ENCODE results near the gene DAD1. TPM values are rescaled to one million over a fixed set of nuclear protein-coding genes. Genes with fewer than 3 reads are reported as not detected.

DAD1 gene
- polyA plus RNA-seq, 4 donors = 147 to 313 (median 225) TPM

- WGBS, 3 donors = 1% methylated on average over 49 of the region's 49 CpGs
- FAIRE-seq = no peak
These were observed 9.3 kb upstream of the DAD1 start, which contains the start of gene ABHD4 for GRCh38 chr14:22598099-22598895. Gene ABHD4, plus strand, starts transcription at chr14:22598300. Its CDS starts 7 bp downstream, at chr14:22598307.

GRCh38 chr14:22597771-22598098, 8.7 kb upstream of the DAD1 start:
- H3K4me1 ChIP-seq (ENCODE audit: control insufficient read depth in 3 of 3, insufficient read depth in 2 of 3, low read depth in 1 of 3, low read length in 2 of 3) = peaks cover 1 to 12% (median 4%) of the 10 kb centered on the region in 3 donors
- no peaks in the 10 kb centered on the region for H3K9me3 ChIP-seq (ENCODE audit: control insufficient read depth in 2 of 2, insufficient read depth in 1 of 2, low read depth in 1 of 2, low read length in 1 of 2)
- WGBS, 3 donors = 3 to 10% (median 6%) methylated on average over 9 of the region's 9 CpGs
- H3K4me3 ChIP-seq (ENCODE audit: low read depth in 1 of 3, low read length in 3 of 3) = peak overlapping the region; percentile 64 to 98 (median 77)
- H3K36me3 ChIP-seq (ENCODE audit: control insufficient read depth in 3 of 3, insufficient read depth in 2 of 3, low read depth in 1 of 3, low read length in 3 of 3) = peaks cover 0 to 13% (median 8%) of the 10 kb centered on the region in 3 donors
- peak in 1 of 2 donors; percentile 18 for DNase-seq
- H3K27me3 ChIP-seq (ENCODE audit: control insufficient read depth in 3 of 3, insufficient read depth in 3 of 3, low read length in 3 of 3) = no peaks in the 10 kb centered on the region
- peak overlapping the region; percentile 22 to 99 (median 82) for H3K27ac ChIP-seq (ENCODE audit: low read depth in 1 of 3, low read length in 2 of 3)
- FAIRE-seq = no peak

More at GRCh38 chr14:22598099-22598895, 9.3 kb upstream of the DAD1 start, which contains the start of gene ABHD4:
- Histone ChIP-seq H3K27ac (ENCODE audit: low read depth in 1 of 3, low read length in 2 of 3) (peak within 1 kb of the TSS; percentile 82 to 99 (median 84)), H3K4me3 (ENCODE audit: low read depth in 1 of 3, low read length in 3 of 3) (peak within 1 kb of the TSS; percentile 64 to 98 (median 77)), H3K36me3 (ENCODE audit: control insufficient read depth in 3 of 3, insufficient read depth in 2 of 3, low read depth in 1 of 3, low read length in 3 of 3) (peaks cover 0 to 17% (median 8%) of the 10 kb centered on the region in 3 donors), H3K9me3 (ENCODE audit: control insufficient read depth in 2 of 2, insufficient read depth in 1 of 2, low read depth in 1 of 2, low read length in 1 of 2) (no peaks in the 10 kb centered on the region), H3K27me3 (ENCODE audit: control insufficient read depth in 3 of 3, insufficient read depth in 3 of 3, low read length in 3 of 3) (no peaks in the 10 kb centered on the region), H3K4me1 (ENCODE audit: control insufficient read depth in 3 of 3, insufficient read depth in 2 of 3, low read depth in 1 of 3, low read length in 2 of 3) (peaks cover 1 to 12% (median 4%) of the 10 kb centered on the region in 3 donors)
- peak; percentile 82 to 93 for DNase-seq

GRCh38 chr14:22597265-22597664, 8.2 kb upstream of the DAD1 start:
- H3K4me1 ChIP-seq (ENCODE audit: control insufficient read depth in 3 of 3, insufficient read depth in 2 of 3, low read depth in 1 of 3, low read length in 2 of 3) = peaks cover 1 to 12% (median 4%) of the 10 kb centered on the region in 3 donors
- no peak overlapping the region for H3K27ac ChIP-seq (ENCODE audit: low read depth in 1 of 3, low read length in 2 of 3)
- FAIRE-seq (no peak), DNase-seq (no peak)
- peaks cover 0 to 10% (median 8%) of the 10 kb centered on the region in 3 donors for H3K36me3 ChIP-seq (ENCODE audit: control insufficient read depth in 3 of 3, insufficient read depth in 2 of 3, low read depth in 1 of 3, low read length in 3 of 3)
- H3K27me3 ChIP-seq (ENCODE audit: control insufficient read depth in 3 of 3, insufficient read depth in 3 of 3, low read length in 3 of 3) = no peaks in the 10 kb centered on the region
- WGBS, 3 donors = 78 to 89% (median 79%) methylated on average over 6 of the region's 6 CpGs
- H3K9me3 ChIP-seq (ENCODE audit: control insufficient read depth in 2 of 2, insufficient read depth in 1 of 2, low read depth in 1 of 2, low read length in 1 of 2) = no peaks in the 10 kb centered on the region
- no peak overlapping the region for H3K4me3 ChIP-seq (ENCODE audit: low read depth in 1 of 3, low read length in 3 of 3)

- no peak overlapping the region for H3K27ac ChIP-seq (ENCODE audit: low read depth in 1 of 3, low read length in 2 of 3)
- no peaks in the 10 kb centered on the region for H3K9me3 ChIP-seq (ENCODE audit: control insufficient read depth in 2 of 2, insufficient read depth in 1 of 2, low read depth in 1 of 2, low read length in 1 of 2)
- FAIRE-seq (no peak), DNase-seq (no peak)
- H3K4me1 ChIP-seq (ENCODE audit: control insufficient read depth in 3 of 3, insufficient read depth in 2 of 3, low read depth in 1 of 3, low read length in 2 of 3) = peaks cover 1 to 12% (median 4%) of the 10 kb centered on the region in 3 donors
- no peak overlapping the region for H3K4me3 ChIP-seq (ENCODE audit: low read depth in 1 of 3, low read length in 3 of 3)
- no peaks in the 10 kb centered on the region for H3K27me3 ChIP-seq (ENCODE audit: control insufficient read depth in 3 of 3, insufficient read depth in 3 of 3, low read length in 3 of 3)
- 86 to 88% (median 88%) methylated on average over 3 of the region's 3 CpGs for WGBS, 3 donors
- H3K36me3 ChIP-seq (ENCODE audit: control insufficient read depth in 3 of 3, insufficient read depth in 2 of 3, low read depth in 1 of 3, low read length in 3 of 3) = peaks cover 0 to 1% (median under 1%) of the 10 kb centered on the region in 3 donors
These were observed 7.4 kb upstream of the DAD1 start for GRCh38 chr14:22596354-22596879.

- Histone ChIP-seq H3K27ac (ENCODE audit: low read depth in 1 of 3, low read length in 2 of 3) (no peak overlapping the region), H3K9me3 (ENCODE audit: control insufficient read depth in 2 of 2, insufficient read depth in 1 of 2, low read depth in 1 of 2, low read length in 1 of 2) (no peaks in the 10 kb centered on the region), H3K27me3 (ENCODE audit: control insufficient read depth in 3 of 3, insufficient read depth in 3 of 3, low read length in 3 of 3) (no peaks in the 10 kb centered on the region), H3K4me1 (ENCODE audit: control insufficient read depth in 3 of 3, insufficient read depth in 2 of 3, low read depth in 1 of 3, low read length in 2 of 3) (peaks cover 0 to 11% (median 2%) of the 10 kb centered on the region in 3 donors), H3K4me3 (ENCODE audit: low read depth in 1 of 3, low read length in 3 of 3) (no peak overlapping the region), H3K36me3 (ENCODE audit: control insufficient read depth in 3 of 3, insufficient read depth in 2 of 3, low read depth in 1 of 3, low read length in 3 of 3) (no peaks in the 10 kb centered on the region)
- FAIRE-seq = no peak
- DNase-seq = no peak
- 43 to 55% (median 50%) methylated on average over 4 of the region's 4 CpGs for WGBS, 3 donors
These were observed 5.2 kb upstream of the DAD1 start for GRCh38 chr14:22594156-22594716.

- 79 to 86% (median 85%) methylated on average over 2 of the region's 2 CpGs for WGBS, 3 donors
- Histone ChIP-seq H3K27ac (ENCODE audit: low read depth in 1 of 3, low read length in 2 of 3) (no peak overlapping the region), H3K4me1 (ENCODE audit: control insufficient read depth in 3 of 3, insufficient read depth in 2 of 3, low read depth in 1 of 3, low read length in 2 of 3) (peaks cover 0 to 8% (median 0%) of the 10 kb centered on the region in 3 donors), H3K9me3 (ENCODE audit: control insufficient read depth in 2 of 2, insufficient read depth in 1 of 2, low read depth in 1 of 2, low read length in 1 of 2) (no peaks in the 10 kb centered on the region), H3K4me3 (ENCODE audit: low read depth in 1 of 3, low read length in 3 of 3) (no peak overlapping the region), H3K27me3 (ENCODE audit: control insufficient read depth in 3 of 3, insufficient read depth in 3 of 3, low read length in 3 of 3) (no peaks in the 10 kb centered on the region), H3K36me3 (ENCODE audit: control insufficient read depth in 3 of 3, insufficient read depth in 2 of 3, low read depth in 1 of 3, low read length in 3 of 3) (no peaks in the 10 kb centered on the region)
- DNase-seq = no peak
- FAIRE-seq = no peak
These were observed 4.6 kb upstream of the DAD1 start for GRCh38 chr14:22593601-22594000.

GRCh38 chr14:22593189-22593588, 4.2 kb upstream of the DAD1 start:
- DNase-seq (no peak), FAIRE-seq (no peak)
- Histone ChIP-seq H3K9me3 (ENCODE audit: control insufficient read depth in 2 of 2, insufficient read depth in 1 of 2, low read depth in 1 of 2, low read length in 1 of 2) (no peaks in the 10 kb centered on the region), H3K36me3 (ENCODE audit: control insufficient read depth in 3 of 3, insufficient read depth in 2 of 3, low read depth in 1 of 3, low read length in 3 of 3) (no peaks in the 10 kb centered on the region), H3K27ac (ENCODE audit: low read depth in 1 of 3, low read length in 2 of 3) (no peak overlapping the region), H3K4me3 (ENCODE audit: low read depth in 1 of 3, low read length in 3 of 3) (no peak overlapping the region), H3K27me3 (ENCODE audit: control insufficient read depth in 3 of 3, insufficient read depth in 3 of 3, low read length in 3 of 3) (no peaks in the 10 kb centered on the region), H3K4me1 (ENCODE audit: control insufficient read depth in 3 of 3, insufficient read depth in 2 of 3, low read depth in 1 of 3, low read length in 2 of 3) (peaks cover 0 to 9% (median 0%) of the 10 kb centered on the region in 3 donors)
- 62 to 69% (median 63%) methylated on average over 3 of the region's 3 CpGs for WGBS, 3 donors

- H3K9me3 ChIP-seq (ENCODE audit: control insufficient read depth in 2 of 2, insufficient read depth in 1 of 2, low read depth in 1 of 2, low read length in 1 of 2) = no peaks in the 10 kb centered on the region
- peak overlapping the region; percentile 89 to 97 (median 96) for H3K27ac ChIP-seq (ENCODE audit: low read depth in 1 of 3, low read length in 2 of 3)
- WGBS, 3 donors = 0 to 1% (median 1%) methylated on average over 17 of the region's 17 CpGs
- peaks cover 0 to 7% (median 3%) of the 10 kb centered on the region in 3 donors for H3K36me3 ChIP-seq (ENCODE audit: control insufficient read depth in 3 of 3, insufficient read depth in 2 of 3, low read depth in 1 of 3, low read length in 3 of 3)
- peak overlapping the region; percentile 62 to 98 (median 69) for H3K4me3 ChIP-seq (ENCODE audit: low read depth in 1 of 3, low read length in 3 of 3)
- DNase-seq = no peak
- H3K27me3 ChIP-seq (ENCODE audit: control insufficient read depth in 3 of 3, insufficient read depth in 3 of 3, low read length in 3 of 3) = no peaks in the 10 kb centered on the region
- no peak for FAIRE-seq
- H3K4me1 ChIP-seq (ENCODE audit: control insufficient read depth in 3 of 3, insufficient read depth in 2 of 3, low read depth in 1 of 3, low read length in 2 of 3) = peaks cover 5 to 15% (median 13%) of the 10 kb centered on the region in 3 donors
These were observed 413 bp downstream of the DAD1 start for GRCh38 chr14:22588526-22589095.
